CD14-positive monocyte (primary cell): ENCODE measurements around the gene TRNAU1AP. TPM values are rescaled to one million over a fixed set of nuclear protein-coding genes. Genes with fewer than 3 reads are reported as not detected.
A peak's percentile ranks its signal among the peaks of the same experiment; 100 is the strongest.

Experiments
- DNase-seq, 3 donors: peaks; one replicate each; pipeline ENCODE4 v3.0.0-alpha.2; 2011 to 2022
- H2AFZ ChIP-seq: 2 replicates; pipeline ENCODE4 v1.6.0; 2012; ENCODE audit warnings: mild to moderate bottlenecking, low read depth, low read length, inconsistent platforms; ENCODE audit not compliant: insufficient read depth, poor library complexity, severe bottlenecking
- H3K27ac ChIP-seq, 2 donors: 1 replicate in 1 of 2; 2 replicates in 1 of 2; pipeline ENCODE4 v1.5.1; 2012 to 2013; ENCODE audit warnings: low read length in 2 of 2, control low read depth in 1 of 2, inconsistent platforms in 1 of 2, low read depth in 1 of 2, mild to moderate bottlenecking in 1 of 2
- H3K27me3 ChIP-seq, 2 donors: one replicate each; pipeline versions ENCODE4 v1.6.0 to v1.6.1; 2011 to 2013; ENCODE audit warnings: low read length in 2 of 2; ENCODE audit not compliant: control insufficient read depth in 2 of 2, insufficient read depth in 2 of 2
- H3K36me3 ChIP-seq, 2 donors: replicated peaks in 1 of 2; 1 replicate in 1 of 2; 2 replicates in 1 of 2; pipeline versions ENCODE4 v1.5.1 to v1.6.1; 2012 to 2013; ENCODE audit warnings: low read length in 2 of 2, control low read depth in 1 of 2, inconsistent platforms in 1 of 2, mild to moderate bottlenecking in 1 of 2; ENCODE audit not compliant: insufficient read depth in 2 of 2, control insufficient read depth in 1 of 2
- H3K4me1 ChIP-seq, 2 donors: 1 replicate in 1 of 2; 2 replicates in 1 of 2; pipeline versions ENCODE4 v1.5.1 to v1.6.1; 2012 to 2013; ENCODE audit warnings: low read length in 2 of 2, control low read depth in 1 of 2, inconsistent platforms in 1 of 2, mild to moderate bottlenecking in 1 of 2, moderate library complexity in 1 of 2; ENCODE audit not compliant: insufficient read depth in 2 of 2, control insufficient read depth in 1 of 2
- H3K4me2 ChIP-seq: replicated peaks from 2 replicates; pipeline ENCODE3; 2012; ENCODE audit warnings: low read length, moderate library complexity, mild to moderate bottlenecking; ENCODE audit not compliant: poor library complexity, severe bottlenecking; ENCODE audit errors: extremely low read depth
- H3K4me3 ChIP-seq, 3 experiments: fragments of 200-600 bp in 1 of 3; sonication (generic) in 1 of 3; replicated peaks in 1 of 3; 1 replicate in 2 of 3; 2 replicates in 1 of 3; pipeline ENCODE4 v1.5.1; 2011 to 2013; ENCODE audit warnings: low read length in 3 of 3, mild to moderate bottlenecking in 3 of 3, control low read depth in 2 of 3, low read depth in 2 of 3, inconsistent platforms in 1 of 3, moderate library complexity in 1 of 3
- H3K79me2 ChIP-seq: 2 replicates; pipeline ENCODE4 v1.6.0; 2012; ENCODE audit warnings: mild to moderate bottlenecking, control low read depth, inconsistent platforms, low read length, moderate library complexity; ENCODE audit not compliant: insufficient read depth
- H3K9ac ChIP-seq: 2 replicates; pipeline ENCODE4 v1.6.0; 2017; ENCODE audit warnings: low read length, mild to moderate bottlenecking; ENCODE audit not compliant: insufficient read depth, poor library complexity, severe bottlenecking
- H3K9me3 ChIP-seq, 2 donors: replicated peaks in 1 of 2; 1 replicate in 1 of 2; 2 replicates in 1 of 2; pipeline versions ENCODE4 v1.5.1 to v1.6.1; 2012 to 2013; ENCODE audit warnings: low read length in 2 of 2, control low read depth in 1 of 2; ENCODE audit not compliant: control insufficient read depth in 1 of 2, insufficient read depth in 1 of 2
- H4K20me1 ChIP-seq: 2 replicates; pipeline ENCODE4 v1.6.0; 2012; ENCODE audit warnings: mild to moderate bottlenecking, low read length, control low read depth, moderate library complexity; ENCODE audit not compliant: insufficient read depth
- H3K27ac Mint-ChIP-seq, 7 donors: one replicate each; pipeline ENCODE4 v1.8.0; 2020; ENCODE audit warnings: mild to moderate bottlenecking in 7 of 7, mixed read lengths in 7 of 7, moderate library complexity in 6 of 7, inconsistent platforms in 2 of 7
- H3K27me3 Mint-ChIP-seq, 3 donors: one replicate each; pipeline ENCODE4 v1.8.0; 2021 to 2022; ENCODE audit warnings: low read depth in 3 of 3, mild to moderate bottlenecking in 3 of 3, mixed read lengths in 3 of 3, moderate library complexity in 3 of 3, inconsistent platforms in 1 of 3
- H3K36me3 Mint-ChIP-seq, 2 donors: one replicate each; pipeline ENCODE4 v1.8.0; 2020; ENCODE audit warnings: mixed read lengths in 2 of 2, inconsistent platforms in 1 of 2, mild to moderate bottlenecking in 1 of 2
- H3K4me1 Mint-ChIP-seq: one replicate; pipeline ENCODE4 v1.8.0; 2020; ENCODE audit warnings: mild to moderate bottlenecking, mixed read lengths
- H3K4me3 Mint-ChIP-seq, 2 donors: one replicate each; pipeline ENCODE4 v1.8.0; 2020; ENCODE audit warnings: mild to moderate bottlenecking in 2 of 2, mixed read lengths in 2 of 2, moderate library complexity in 1 of 2
- H3K9me3 Mint-ChIP-seq, 7 donors: one replicate each; pipeline ENCODE4 v1.8.0; 2020 to 2022; ENCODE audit warnings: mixed read lengths in 7 of 7, mild to moderate bottlenecking in 6 of 7, moderate library complexity in 6 of 7, inconsistent platforms in 2 of 7
- WGBS: methylation state at CpG from one replicate; pipeline ENCODE4 v1.1.5; 2013; ENCODE audit warnings: missing lambda C conversion rate; ENCODE audit not compliant: insufficient coverage; 5-methylcytosine and 5-hydroxymethylcytosine counted together
- intact Hi-C, 2 donors: fragments of 100-400 bp; cut with micrococcal nuclease; formaldehyde crosslinking; loops; one replicate each; pipeline versions ENCODE4 v1.15.0 to v1.15.1; 2023
- polyA plus RNA-seq, 3 donors: library from polyadenylated mRNA; depleted of rRNA in 1 of 3; unstranded in 2 of 3; stranded (reverse) in 1 of 3; fragments of 300-500 nt in 2 of 3; fragments of >200 nt in 1 of 3; fragmentation: Illumina TruSeq in 2 of 3; gene quantifications; 1 replicate in 2 of 3; 2 replicates in 1 of 3; pipeline ENCODE4 v1.2.3, GENCODE V29; 2012 to 2021
- TF ChIP-seq, protein P1 (sequence below): fragments of 200-600 bp; IDR thresholded peaks from one replicate; pipeline ENCODE4 v1.8.0; 2022; ENCODE audit warnings: antibody characterized with exemption, mild to moderate bottlenecking

TRNAU1AP gene
- polyA plus RNA-seq, 3 donors: 26.3 to 28.4 (median 26.7) TPM

DNA sequence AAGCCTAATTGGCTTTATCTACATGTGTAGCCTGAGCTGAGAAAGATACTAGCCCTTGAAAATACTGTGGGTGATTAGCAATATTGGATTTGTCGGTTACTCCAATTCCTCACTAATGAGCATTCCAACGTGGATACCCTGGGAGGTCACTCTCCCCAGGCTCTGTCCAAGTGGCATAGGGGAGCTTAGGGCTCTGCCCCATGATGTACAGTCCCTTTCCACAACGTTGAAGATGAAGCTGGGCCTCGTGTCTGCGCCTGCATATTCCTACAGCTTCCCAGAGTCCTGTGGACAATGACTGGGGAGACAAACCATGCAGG lies 44.5 kb upstream of the TRNAU1AP start:
- TF ChIP-seq, protein P1, sequence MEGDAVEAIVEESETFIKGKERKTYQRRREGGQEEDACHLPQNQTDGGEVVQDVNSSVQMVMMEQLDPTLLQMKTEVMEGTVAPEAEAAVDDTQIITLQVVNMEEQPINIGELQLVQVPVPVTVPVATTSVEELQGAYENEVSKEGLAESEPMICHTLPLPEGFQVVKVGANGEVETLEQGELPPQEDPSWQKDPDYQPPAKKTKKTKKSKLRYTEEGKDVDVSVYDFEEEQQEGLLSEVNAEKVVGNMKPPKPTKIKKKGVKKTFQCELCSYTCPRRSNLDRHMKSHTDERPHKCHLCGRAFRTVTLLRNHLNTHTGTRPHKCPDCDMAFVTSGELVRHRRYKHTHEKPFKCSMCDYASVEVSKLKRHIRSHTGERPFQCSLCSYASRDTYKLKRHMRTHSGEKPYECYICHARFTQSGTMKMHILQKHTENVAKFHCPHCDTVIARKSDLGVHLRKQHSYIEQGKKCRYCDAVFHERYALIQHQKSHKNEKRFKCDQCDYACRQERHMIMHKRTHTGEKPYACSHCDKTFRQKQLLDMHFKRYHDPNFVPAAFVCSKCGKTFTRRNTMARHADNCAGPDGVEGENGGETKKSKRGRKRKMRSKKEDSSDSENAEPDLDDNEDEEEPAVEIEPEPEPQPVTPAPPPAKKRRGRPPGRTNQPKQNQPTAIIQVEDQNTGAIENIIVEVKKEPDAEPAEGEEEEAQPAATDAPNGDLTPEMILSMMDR: no peak
- Mint-ChIP-seq H3K27ac (peak overlapping the region; percentile 10 to 88 (median 82)), H3K27me3 (no peaks in the 10 kb centered on the region), H3K36me3 (peaks cover 39 to 51% of the 10 kb centered on the region in 2 donors), H3K4me3 (peak overlapping the region in 1 of 2 donors; percentile 71), H3K4me1 (peaks cover 59% of the 10 kb centered on the region), H3K9me3 (peaks cover 0 to 3% (median 0%) of the 10 kb centered on the region in 7 donors)
- 20% methylated on average over 2 of the region's 5 CpGs for WGBS
- Histone ChIP-seq H3K4me3 (peak overlapping the region in 1 of 3 experiments; percentile 93), H3K79me2 (peaks cover 71% of the 10 kb centered on the region), H3K27ac (peak overlapping the region in 1 of 2 donors; percentile 81), H3K27me3 (no peaks in the 10 kb centered on the region), H2AFZ (no peak overlapping the region), H3K9me3 (no peaks in the 10 kb centered on the region), H3K4me2 (peak overlapping the region; percentile 72), H3K36me3 (peaks cover 46 to 54% of the 10 kb centered on the region in 2 donors), H3K4me1 (peaks cover 42 to 49% of the 10 kb centered on the region in 2 donors), H3K9ac (peak overlapping the region; percentile 74), H4K20me1 (peaks cover 73% of the 10 kb centered on the region)
- no peak for DNase-seq
- intact Hi-C loops: loop anchor here in 1 of 2 donors (5.0 to 10.0 kb wide), 5 partner anchors 74 to 674 kb away; partner anchors contain the start of genes RNU11, SESN2 and SRSF4

GRCh38 chr1:28509705-28510272 lies 43.1 kb upstream of the TRNAU1AP start:
- Histone ChIP-seq H3K4me2 (peak overlapping the region; percentile 3), H3K4me1 (peaks cover 42 to 49% of the 10 kb centered on the region in 2 donors), H3K9ac (peak overlapping the region; percentile 28), H3K79me2 (peaks cover 76% of the 10 kb centered on the region), H3K36me3 (peaks cover 53 to 67% of the 10 kb centered on the region in 2 donors), H2AFZ (no peak overlapping the region), H4K20me1 (peaks cover 82% of the 10 kb centered on the region), H3K27ac (peak overlapping the region in 1 of 2 donors; percentile 81), H3K4me3 (no peak overlapping the region), H3K27me3 (no peaks in the 10 kb centered on the region), H3K9me3 (no peaks in the 10 kb centered on the region)
- Mint-ChIP-seq H3K36me3 (peaks cover 42 to 65% of the 10 kb centered on the region in 2 donors), H3K9me3 (peaks cover 0 to 3% (median 0%) of the 10 kb centered on the region in 7 donors), H3K27ac (peak overlapping the region in 6 of 7 donors; percentile 16 to 88 (median 65)), H3K4me1 (peaks cover 59% of the 10 kb centered on the region), H3K27me3 (no peaks in the 10 kb centered on the region), H3K4me3 (peak overlapping the region; percentile 52 to 54)
- no peak for DNase-seq
- WGBS: 54% methylated on average over 6 of the region's 8 CpGs
- intact Hi-C loops: loop anchor here in 1 of 2 donors (5.0 to 10.0 kb wide), 6 partner anchors 73 to 673 kb away; partner anchors contain the start of genes RNU11, SESN2, SRSF4 and YTHDF2
- TF ChIP-seq, protein P1: no peak
